WERI-Rb-1 (cell line): ENCODE results near the gene IFNL3.
"Not testable (repeated sequence)": the region's sequence is repeated elsewhere in the genome, so short reads cannot be mapped to it uniquely, and the experiment has no call there.

Experiments
- DNase-seq: peaks from one replicate; pipeline ENCODE4 v3.0.0-alpha.2; 2020
- H3K27ac ChIP-seq: fragments of 250-450 bp; sonication (Bioruptor Pico); 2 replicates; pipeline ENCODE4 v1.5.1; 2020; ENCODE audit warnings: mild to moderate bottlenecking, moderate library complexity
- H3K27me3 ChIP-seq: fragments of 250-450 bp; sonication (Bioruptor Pico); 2 replicates; pipeline ENCODE4 v1.5.1; 2021; ENCODE audit warnings: mild to moderate bottlenecking, low read depth, moderate library complexity; ENCODE audit not compliant: insufficient read depth, severe bottlenecking
- H3K36me3 ChIP-seq: fragments of 250-450 bp; sonication (Bioruptor Pico); 2 replicates; pipeline ENCODE4 v1.5.1; 2020; ENCODE audit warnings: mild to moderate bottlenecking, moderate library complexity
- H3K4me3 ChIP-seq: 2 replicates; pipeline ENCODE4 v1.5.1; 2011; ENCODE audit warnings: low read depth, mild to moderate bottlenecking, control low read depth, low read length
- H3K9me3 ChIP-seq: fragments of 250-450 bp; sonication (Bioruptor Pico); 2 replicates; pipeline ENCODE4 v1.5.1; 2021; ENCODE audit warnings: mild to moderate bottlenecking, moderate library complexity; ENCODE audit not compliant: severe bottlenecking
- CTCF ChIP-seq: IDR thresholded peaks from 2 replicates; pipeline ENCODE4 v1.5.1; 2011; ENCODE audit warnings: low read depth, mild to moderate bottlenecking, control low read depth, inconsistent platforms, low read length

Gene IFNL3

GRCh38 chr19:39230096-39230764 is 14.6 kb downstream of the IFNL3 start:
- Histone ChIP-seq H3K27ac (no peak overlapping the region), H3K9me3 (no peaks in the 10 kb centered on the region), H3K4me3 (no peak overlapping the region), H3K36me3 (no peaks in the 10 kb centered on the region), H3K27me3 (no peaks in the 10 kb centered on the region)
- DNase-seq, result no peak
- TF ChIP-seq CTCF, result no peak

- Histone ChIP-seq H3K4me3 (no peak overlapping the region), H3K9me3 (no peaks in the 10 kb centered on the region), H3K27me3 (no peaks in the 10 kb centered on the region), H3K36me3 (no peaks in the 10 kb centered on the region), H3K27ac (no peak overlapping the region)
- TF ChIP-seq CTCF, result peak; percentile 39
- DNase-seq, result no peak
Observed at GRCh38 chr19:39224910-39225309, 19.9 kb downstream of the IFNL3 start.

GRCh38 chr19:39223703-39224279 is 21.0 kb downstream of the IFNL3 start:
- Histone ChIP-seq H3K4me3 (no peak overlapping the region), H3K27ac (no peak overlapping the region), H3K9me3 (no peaks in the 10 kb centered on the region), H3K27me3 (no peaks in the 10 kb centered on the region), H3K36me3 (no peaks in the 10 kb centered on the region)
- TF ChIP-seq CTCF, result no peak
- DNase-seq, result no peak

- H3K9me3 ChIP-seq, H3K4me3 ChIP-seq, H3K27me3 ChIP-seq, H3K27ac ChIP-seq, DNase-seq, H3K36me3 ChIP-seq: not testable (repeated sequence)
Observed at GRCh38 chr19:39219108-39219507, 25.7 kb downstream of the IFNL3 start.

GRCh38 chr19:39218230-39219007 is 26.4 kb downstream of the IFNL3 start:
- no peaks in the 10 kb centered on the region for H3K27me3 ChIP-seq
- H3K27ac ChIP-seq, result no peak overlapping the region
- no peaks in the 10 kb centered on the region for H3K36me3 ChIP-seq
- H3K9me3 ChIP-seq, result peaks cover 7% of the 10 kb centered on the region
- TF ChIP-seq CTCF, result no peak
- no peak overlapping the region for H3K4me3 ChIP-seq
- peak; percentile 89 for DNase-seq

GRCh38 chr19:39217094-39217493 is 27.7 kb downstream of the IFNL3 start:
- H3K27me3 ChIP-seq, result no peaks in the 10 kb centered on the region
- no peak for TF ChIP-seq CTCF
- H3K9me3 ChIP-seq, result peaks cover 7% of the 10 kb centered on the region
- no peaks in the 10 kb centered on the region for H3K36me3 ChIP-seq
- no peak overlapping the region for H3K4me3 ChIP-seq
- DNase-seq, result no peak
- H3K27ac ChIP-seq, result no peak overlapping the region

- not testable (repeated sequence) for H3K36me3 ChIP-seq, H3K9me3 ChIP-seq, H3K27me3 ChIP-seq, H3K4me3 ChIP-seq, H3K27ac ChIP-seq, DNase-seq
Observed at GRCh38 chr19:39215323-39215722, 29.5 kb downstream of the IFNL3 start.
